IPS DF 6.9 (cell line): Measurements from ENCODE around the gene ELF2.
A peak's percentile ranks its signal among the peaks of the same experiment; 100 is the strongest.
"Not testable (repeated sequence)": the region's sequence is repeated elsewhere in the genome, so short reads cannot be mapped to it uniquely, and the experiment has no call there.

Experiments
- DNase-seq: peaks from one replicate; pipeline ENCODE4 v3.0.0-alpha.2; 2013; ENCODE audit warnings: low read depth, low spot score
- H3K27ac ChIP-seq: one replicate; pipeline ENCODE4 v1.5.1; 2013; ENCODE audit warnings: low read length, control low read depth
- H3K27me3 ChIP-seq: 2 replicates; pipeline ENCODE4 v1.6.1; 2013; ENCODE audit warnings: mild to moderate bottlenecking, low read length; ENCODE audit not compliant: control insufficient read depth, insufficient read depth
- H3K36me3 ChIP-seq: 2 replicates; pipeline ENCODE4 v1.6.1; 2013; ENCODE audit warnings: low read length; ENCODE audit not compliant: control insufficient read depth, insufficient read depth
- H3K4me1 ChIP-seq: 2 replicates; pipeline ENCODE4 v1.6.1; 2013; ENCODE audit warnings: low read length; ENCODE audit not compliant: control insufficient read depth, insufficient read depth
- H3K4me3 ChIP-seq: 2 replicates; pipeline ENCODE4 v1.5.1; 2013; ENCODE audit warnings: mild to moderate bottlenecking, low read length
- H3K9me3 ChIP-seq: 2 replicates; pipeline ENCODE4 v1.6.1; 2013; ENCODE audit warnings: low read length, inconsistent platforms; ENCODE audit not compliant: control insufficient read depth, insufficient read depth
- WGBS: extraction: QIAGEN DNeasy Blood & Tissue Kit; methylation state at CpG from one replicate; pipeline ENCODE4 v1.1.7; 2013; ENCODE audit warnings: mixed read lengths, missing lambda C conversion rate; ENCODE audit not compliant: insufficient read length, insufficient coverage; 5-methylcytosine and 5-hydroxymethylcytosine counted together

The ELF2 gene

DNA sequence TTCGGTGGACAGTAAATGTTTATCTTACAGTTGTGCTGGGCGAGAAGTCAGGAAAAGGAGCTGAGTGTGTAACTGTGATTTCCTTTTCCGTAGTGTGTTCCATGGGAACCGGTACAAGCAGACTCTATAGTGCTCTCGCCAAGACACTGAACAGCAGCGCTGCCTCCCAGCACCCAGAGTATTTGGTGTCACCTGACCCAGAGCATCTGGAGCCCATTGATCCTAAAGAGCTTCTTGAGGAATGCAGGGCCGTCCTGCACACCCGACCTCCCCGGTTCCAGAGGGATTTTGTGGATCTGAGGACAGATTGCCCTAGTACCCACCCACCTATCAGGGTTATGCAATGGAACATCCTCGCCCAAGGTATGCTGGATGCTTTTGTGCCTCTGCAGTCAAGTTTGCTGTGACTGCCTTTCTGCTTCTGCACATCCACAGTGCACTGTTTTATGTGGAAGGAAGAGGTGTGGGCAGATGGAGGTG, 134.0 kb downstream of the ELF2 start:
- no CpG with 5 or more reads among the region's 10 CpGs for whole genome bisulfite sequencing
- H3K27ac ChIP-seq, result no peak overlapping the region
- no peak overlapping the region for H3K4me3 ChIP-seq
- peaks cover 10% of the 10 kb centered on the region for H3K36me3 ChIP-seq
- H3K27me3 ChIP-seq, result no peaks in the 10 kb centered on the region
- no peaks in the 10 kb centered on the region for H3K9me3 ChIP-seq
- DNase-seq, result no peak
- no peaks in the 10 kb centered on the region for H3K4me1 ChIP-seq

DNA sequence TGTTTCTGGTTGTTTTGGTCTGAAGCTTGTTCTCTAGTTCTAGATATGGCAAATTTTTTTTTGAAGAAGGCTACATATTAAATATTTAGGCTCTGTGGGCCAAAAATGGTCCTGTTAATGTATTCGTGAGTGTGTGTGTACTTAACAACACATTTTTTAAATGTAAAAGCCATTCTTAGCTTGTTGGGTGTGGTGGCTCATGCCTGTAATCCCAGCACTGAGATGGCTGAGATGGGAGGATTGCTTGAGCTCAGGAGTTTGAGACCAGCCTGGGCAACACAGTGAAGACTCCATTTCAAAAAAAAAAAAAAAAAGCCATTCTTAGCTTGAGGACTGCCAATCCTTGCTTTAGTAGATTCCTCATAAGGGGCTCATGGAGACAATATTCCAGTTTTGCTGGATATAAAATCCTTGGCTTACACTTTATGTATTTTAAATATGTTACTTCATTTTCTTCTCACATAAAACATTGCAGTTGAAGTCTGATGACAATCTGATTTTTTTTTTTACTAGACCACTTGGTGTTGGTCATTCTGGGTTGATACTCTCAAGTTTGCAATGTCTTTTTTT, 138.1 kb downstream of the ELF2 start:
- Histone ChIP-seq H3K9me3 (no peaks in the 10 kb centered on the region), H3K4me1 (no peaks in the 10 kb centered on the region), H3K4me3 (no peak overlapping the region), H3K27ac (no peak overlapping the region), H3K27me3 (no peaks in the 10 kb centered on the region), H3K36me3 (peaks cover 3% of the 10 kb centered on the region; the same call in 1 of the 2 replicates)
- no peak for DNase-seq
- WGBS, result no CpG with 5 or more reads among the region's 1 CpG

GRCh38 chr4:139036885-139037284, 140.1 kb downstream of the ELF2 start:
- Histone ChIP-seq H3K4me3 (no peak overlapping the region), H3K9me3 (no peaks in the 10 kb centered on the region), H3K27ac (no peak overlapping the region), H3K27me3 (no peaks in the 10 kb centered on the region), H3K36me3 (no peaks in the 10 kb centered on the region), H3K4me1 (no peaks in the 10 kb centered on the region)
- DNase-seq, result no peak
- WGBS, result no CpG with 5 or more reads among the region's 2 CpGs

DNA sequence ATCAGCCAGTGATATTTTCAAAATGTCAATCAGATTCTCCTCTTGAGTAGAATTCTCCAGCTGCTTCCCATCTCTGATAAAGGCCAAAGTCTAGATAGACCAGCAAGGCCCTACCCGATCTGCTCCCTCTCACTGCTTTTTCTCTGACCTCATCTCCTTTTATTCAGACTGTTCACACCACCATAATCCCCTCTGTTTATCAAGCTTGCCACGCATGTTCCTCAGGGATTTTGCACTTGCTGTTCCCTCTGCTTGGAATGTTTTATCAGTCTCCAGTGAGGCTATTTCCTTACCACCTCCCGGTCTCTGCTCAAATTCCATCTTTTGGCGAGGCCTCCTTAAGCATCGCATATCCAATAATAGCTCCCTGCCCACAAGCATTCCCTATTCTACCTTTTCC, 141.4 kb downstream of the ELF2 start:
- Histone ChIP-seq H3K36me3 (no peaks in the 10 kb centered on the region), H3K4me3 (no peak overlapping the region), H3K27me3 (no peaks in the 10 kb centered on the region), H3K9me3 (no peaks in the 10 kb centered on the region), H3K4me1 (peaks cover 2% of the 10 kb centered on the region; the same call in 1 of the 2 replicates), H3K27ac (no peak overlapping the region)
- WGBS, result no CpG with 5 or more reads among the region's 5 CpGs
- no peak for DNase-seq

- H3K36me3 ChIP-seq, result no peaks in the 10 kb centered on the region
- no peaks in the 10 kb centered on the region for H3K27me3 ChIP-seq
- H3K27ac ChIP-seq, result no peak overlapping the region
- peak; percentile 87 for DNase-seq
- H3K4me1 ChIP-seq, result peaks cover 2% of the 10 kb centered on the region; the same call in 1 of the 2 replicates
- no peak overlapping the region for H3K4me3 ChIP-seq
- no peaks in the 10 kb centered on the region for H3K9me3 ChIP-seq
- WGBS, result no CpG with 5 or more reads among the region's 14 CpGs
Measured at GRCh38 chr4:139030614-139031235, 146.3 kb downstream of the ELF2 start.

GRCh38 chr4:139029866-139030363, 147.1 kb downstream of the ELF2 start:
- H3K4me1 ChIP-seq, H3K27ac ChIP-seq, H3K36me3 ChIP-seq, H3K27me3 ChIP-seq, H3K4me3 ChIP-seq, H3K9me3 ChIP-seq, DNase-seq: not testable (repeated sequence)
- no CpG with 5 or more reads among the region's 6 CpGs for WGBS

DNA sequence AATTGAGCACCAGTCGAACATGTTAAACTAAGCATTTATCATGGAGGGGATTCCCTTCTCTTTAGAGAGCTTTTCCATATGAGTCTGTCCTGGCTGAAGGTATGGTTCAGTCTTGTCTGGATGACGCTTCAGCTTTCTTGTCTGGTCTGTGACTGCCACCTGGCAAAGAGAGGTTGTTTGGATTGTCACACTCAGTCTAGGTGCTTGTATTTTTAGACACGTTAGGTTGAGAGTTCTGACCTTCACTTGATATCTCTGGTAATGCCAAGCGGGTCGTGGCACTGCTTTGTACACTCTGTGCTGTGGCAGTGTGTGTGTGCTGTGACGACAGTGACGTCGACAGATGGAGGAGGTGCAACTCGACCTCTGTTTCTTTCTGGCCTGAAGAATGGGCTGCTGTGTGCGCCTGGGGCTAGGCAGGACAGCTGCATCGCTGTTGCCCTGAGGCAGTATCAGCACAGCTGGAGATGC, 148.8 kb downstream of the ELF2 start:
- H3K27ac ChIP-seq, result no peak overlapping the region
- no peak for DNase-seq
- no CpG with 5 or more reads among the region's 11 CpGs for WGBS
- no peaks in the 10 kb centered on the region for H3K27me3 ChIP-seq
- H3K4me3 ChIP-seq, result no peak overlapping the region
- no peaks in the 10 kb centered on the region for H3K9me3 ChIP-seq
- H3K36me3 ChIP-seq, result no peaks in the 10 kb centered on the region; the same call in 1 of the 2 replicates
- peaks cover 5% of the 10 kb centered on the region; the same call in 1 of the 2 replicates for H3K4me1 ChIP-seq

DNA sequence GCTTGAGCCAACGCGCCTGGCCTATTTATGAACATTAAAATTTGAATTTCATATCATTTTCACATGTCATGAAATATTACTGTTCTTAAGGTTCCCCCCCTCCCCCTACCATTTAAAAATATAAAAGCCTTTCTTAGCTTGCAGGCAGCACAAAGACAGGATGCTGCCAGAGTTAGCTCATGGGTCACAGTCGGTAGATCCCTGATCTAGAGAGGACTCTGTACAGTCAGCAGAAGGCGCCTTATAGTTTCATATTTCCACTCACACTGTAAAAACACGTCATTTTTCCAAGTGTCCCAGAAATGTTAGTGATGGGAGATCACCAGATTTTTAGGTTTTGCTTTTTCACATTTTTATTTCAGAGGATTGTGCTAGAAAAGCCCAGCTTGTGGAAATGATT, 149.2 kb downstream of the ELF2 start:
- whole genome bisulfite sequencing, result no CpG with 5 or more reads among the region's 5 CpGs
- Histone ChIP-seq H3K9me3 (no peaks in the 10 kb centered on the region), H3K4me3 (no peak overlapping the region), H3K36me3 (no peaks in the 10 kb centered on the region; the same call in 1 of the 2 replicates), H3K27me3 (no peaks in the 10 kb centered on the region), H3K27ac (no peak overlapping the region), H3K4me1 (peaks cover 5% of the 10 kb centered on the region; the same call in 1 of the 2 replicates)
- DNase-seq, result no peak

DNA sequence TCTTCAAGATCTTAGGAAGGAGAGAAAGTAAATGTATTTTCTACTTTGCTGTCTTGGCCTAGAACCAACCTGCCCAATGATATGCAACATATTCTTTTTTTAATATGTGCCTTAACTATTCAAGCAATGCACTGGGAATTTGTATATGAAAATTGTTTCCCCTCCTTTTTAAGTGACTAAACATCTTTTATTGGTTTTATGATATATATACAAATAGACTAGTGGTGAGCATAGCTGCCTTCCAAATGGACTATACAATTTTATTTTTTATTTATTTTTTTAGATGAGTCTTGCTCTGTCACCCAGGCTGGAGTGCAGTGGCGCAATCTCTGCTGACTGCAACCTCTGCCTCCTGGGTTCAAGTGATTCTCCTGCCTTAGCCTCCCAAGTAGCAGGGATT, 151.2 kb downstream of the ELF2 start:
- WGBS, result no CpG with 5 or more reads among the region's 1 CpG
- H3K4me1 ChIP-seq, result peaks cover 5% of the 10 kb centered on the region; the same call in 1 of the 2 replicates
- no peaks in the 10 kb centered on the region for H3K27me3 ChIP-seq

DNA sequence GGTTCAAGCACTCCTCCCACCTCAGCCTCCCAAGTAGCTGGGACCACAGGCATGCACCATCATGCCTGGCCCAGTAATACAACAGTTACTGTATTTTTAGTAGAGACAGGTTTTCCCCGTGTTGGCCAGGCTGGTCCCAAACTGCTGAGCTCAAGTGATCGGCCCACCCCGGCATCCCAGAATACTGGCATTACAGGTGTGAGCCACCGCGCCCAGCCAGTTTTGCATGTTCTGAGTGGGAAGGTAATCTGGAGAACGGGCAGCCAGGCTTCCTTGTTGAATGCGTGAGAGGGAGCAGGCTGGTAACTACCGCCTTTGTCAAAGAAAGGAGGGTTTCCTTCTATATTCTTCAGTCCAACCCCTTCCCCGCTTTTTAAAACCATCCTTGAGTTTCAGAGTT, 152.3 kb downstream of the ELF2 start:
- H3K27me3 ChIP-seq, result no peaks in the 10 kb centered on the region
- H3K36me3 ChIP-seq, result no peaks in the 10 kb centered on the region; the same call in 1 of the 2 replicates
- H3K4me1 ChIP-seq, result peaks cover 5% of the 10 kb centered on the region; the same call in 1 of the 2 replicates
- no peaks in the 10 kb centered on the region for H3K9me3 ChIP-seq
- DNase-seq, result no peak
- no peak overlapping the region for H3K27ac ChIP-seq
- no peak overlapping the region for H3K4me3 ChIP-seq
- no CpG with 5 or more reads among the region's 9 CpGs for WGBS

More for the DNA sequence above, 151.2 kb downstream of the ELF2 start:
- no peaks in the 10 kb centered on the region; the same call in 1 of the 2 replicates for H3K36me3 ChIP-seq
- no peak for DNase-seq
- H3K27ac ChIP-seq, result no peak overlapping the region
- no peaks in the 10 kb centered on the region for H3K9me3 ChIP-seq
- H3K4me3 ChIP-seq, result no peak overlapping the region
